ENCODE data around the gene AP1S1. TPM values are rescaled to one million over a fixed set of nuclear protein-coding genes. Genes with fewer than 3 reads are reported as not detected.

Gene AP1S1
- total RNA-seq, 1 donor, result 101 TPM

DNA sequence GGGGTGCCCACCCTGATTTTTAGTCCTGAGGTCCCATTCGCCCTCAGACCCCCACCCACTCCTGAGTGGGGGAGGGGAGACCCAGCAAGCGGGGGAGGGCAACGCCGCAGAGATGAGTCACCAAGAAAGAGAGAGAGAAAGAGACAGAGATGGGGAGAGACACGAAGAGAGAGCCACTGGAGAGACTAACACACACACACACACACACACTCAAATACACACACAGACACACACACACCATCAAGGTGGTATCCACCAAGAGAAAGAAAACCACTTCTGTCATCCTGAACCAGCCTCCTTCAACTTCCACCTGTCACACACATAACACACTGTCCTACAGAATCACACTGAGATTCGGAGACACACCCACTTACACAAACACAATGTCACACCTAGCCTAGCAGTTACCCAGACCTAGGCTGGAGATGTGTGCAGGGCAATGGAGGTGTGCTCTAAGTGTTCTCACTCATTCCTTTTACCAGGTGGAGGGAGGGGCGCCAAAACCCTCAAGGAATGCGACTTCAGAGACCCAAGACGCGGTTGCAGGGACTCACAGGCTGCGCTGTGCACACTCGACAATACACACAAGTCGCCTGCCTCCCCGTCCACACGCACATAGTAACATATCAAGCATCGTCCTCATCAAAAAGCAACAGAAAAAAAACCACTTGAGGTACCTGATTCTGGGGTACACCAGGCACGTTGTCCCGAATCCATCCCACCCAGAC, 15.0 kb downstream of the AP1S1 start:
- peaks cover 10% of the 10 kb centered on the region for H4K20me1 ChIP-seq (ENCODE audit: insufficient read depth, low read length)
- no peaks in the 10 kb centered on the region for H3K36me3 ChIP-seq (ENCODE audit: insufficient read depth, low read length)
- H3K4me3 ChIP-seq (ENCODE audit: insufficient read depth, low read length), result peak overlapping the region; percentile 5
- H2AFZ ChIP-seq (ENCODE audit: low read length), result no peak overlapping the region
- H3K27me3 ChIP-seq (ENCODE audit: insufficient read depth, low read length), result peaks cover 93% of the 10 kb centered on the region
- peak; percentile 67 for DNase-seq (ENCODE audit: insufficient read length, low spot score, missing footprints)
- H3K4me2 ChIP-seq (ENCODE audit: insufficient read depth, low read length), result peak overlapping the region; percentile 66
- peaks cover 27% of the 10 kb centered on the region for H3K4me1 ChIP-seq (ENCODE audit: insufficient read depth, low read length)
- H3K9me3 ChIP-seq (ENCODE audit: low read depth, low read length), result no peaks in the 10 kb centered on the region
- TF ChIP-seq, protein P1, sequence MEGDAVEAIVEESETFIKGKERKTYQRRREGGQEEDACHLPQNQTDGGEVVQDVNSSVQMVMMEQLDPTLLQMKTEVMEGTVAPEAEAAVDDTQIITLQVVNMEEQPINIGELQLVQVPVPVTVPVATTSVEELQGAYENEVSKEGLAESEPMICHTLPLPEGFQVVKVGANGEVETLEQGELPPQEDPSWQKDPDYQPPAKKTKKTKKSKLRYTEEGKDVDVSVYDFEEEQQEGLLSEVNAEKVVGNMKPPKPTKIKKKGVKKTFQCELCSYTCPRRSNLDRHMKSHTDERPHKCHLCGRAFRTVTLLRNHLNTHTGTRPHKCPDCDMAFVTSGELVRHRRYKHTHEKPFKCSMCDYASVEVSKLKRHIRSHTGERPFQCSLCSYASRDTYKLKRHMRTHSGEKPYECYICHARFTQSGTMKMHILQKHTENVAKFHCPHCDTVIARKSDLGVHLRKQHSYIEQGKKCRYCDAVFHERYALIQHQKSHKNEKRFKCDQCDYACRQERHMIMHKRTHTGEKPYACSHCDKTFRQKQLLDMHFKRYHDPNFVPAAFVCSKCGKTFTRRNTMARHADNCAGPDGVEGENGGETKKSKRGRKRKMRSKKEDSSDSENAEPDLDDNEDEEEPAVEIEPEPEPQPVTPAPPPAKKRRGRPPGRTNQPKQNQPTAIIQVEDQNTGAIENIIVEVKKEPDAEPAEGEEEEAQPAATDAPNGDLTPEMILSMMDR (IDR thresholded peaks at IDR 0.05; ENCODE audit: extremely low read depth, low read depth, low read length), result no peak
- no peaks in the 10 kb centered on the region for H3K79me2 ChIP-seq (ENCODE audit: insufficient read depth, low read length)
- H3K27ac ChIP-seq (ENCODE audit: low read depth, low read length), result no peak overlapping the region

DNA sequence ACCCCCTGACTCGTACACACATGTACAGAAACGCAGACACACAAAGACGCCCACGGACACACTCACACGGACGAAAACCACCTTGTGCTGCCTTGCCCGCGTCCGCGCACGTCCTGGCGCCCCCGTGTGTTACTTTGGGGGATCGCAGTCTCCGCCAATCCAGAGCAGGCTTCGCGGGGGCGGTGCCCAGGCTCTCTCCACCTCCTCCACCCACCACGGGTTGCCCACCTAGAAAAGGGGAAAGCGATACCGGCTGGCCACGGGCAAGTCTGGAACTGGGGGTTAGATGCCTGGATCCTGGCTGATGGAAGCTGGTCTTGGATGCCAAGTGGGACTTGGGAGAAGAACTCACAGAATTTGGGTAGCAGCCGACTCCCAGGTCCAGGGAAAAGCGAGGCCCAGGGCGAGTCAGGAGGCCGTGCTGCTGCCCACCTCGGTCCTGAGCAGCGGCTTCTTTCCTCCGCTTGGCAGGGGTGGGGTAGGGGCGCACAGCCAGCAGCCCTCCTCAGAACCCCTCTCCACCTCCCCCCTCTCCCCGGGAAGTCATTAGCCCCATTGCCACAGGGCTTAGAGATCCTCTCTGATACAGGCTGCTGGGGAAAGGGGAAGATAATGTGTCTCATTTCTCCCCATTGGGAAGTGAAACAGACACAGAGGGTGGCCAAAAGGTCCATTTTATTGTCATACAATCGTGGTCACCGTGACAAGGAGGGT, 15.7 kb downstream of the AP1S1 start:
- H2AFZ ChIP-seq (ENCODE audit: low read length), result no peak overlapping the region

DNA sequence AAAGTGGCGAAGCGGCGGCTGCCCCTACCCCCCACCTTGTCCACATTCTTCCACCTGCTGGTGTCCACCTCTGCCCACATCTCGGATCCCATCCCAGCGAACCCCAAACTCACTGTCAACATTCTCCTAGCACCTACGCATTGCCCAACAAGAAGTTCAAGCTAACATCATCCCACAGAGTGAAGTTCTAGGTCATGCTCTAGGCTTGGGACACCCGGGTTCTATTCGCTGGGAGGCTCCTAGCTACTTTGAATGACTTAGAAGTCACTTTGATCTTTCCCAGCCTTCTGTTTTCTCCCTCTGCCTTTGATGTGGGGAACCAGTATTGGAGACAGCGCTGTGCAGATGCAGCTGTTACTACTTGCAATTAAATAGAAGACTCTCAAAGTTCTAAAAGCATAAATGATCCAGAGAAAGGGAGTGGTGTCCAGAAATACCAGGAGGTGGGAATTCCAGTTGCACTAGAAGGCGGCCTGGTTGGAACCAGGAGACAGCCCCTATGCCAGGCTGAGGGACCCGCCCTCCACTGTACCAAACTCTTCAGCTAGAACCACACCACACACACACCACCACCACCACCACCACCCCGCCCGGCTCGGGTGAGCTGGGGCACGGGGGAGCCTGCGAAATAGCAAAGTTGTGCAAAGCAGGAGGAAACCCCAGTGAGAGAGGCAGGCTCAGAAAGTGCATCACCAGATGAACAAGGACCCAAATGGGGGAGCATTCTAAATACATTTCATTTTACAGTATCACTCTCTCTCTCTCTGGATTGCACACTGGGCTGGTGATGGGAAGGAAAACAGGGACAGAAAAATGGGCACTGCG, 16.6 kb downstream of the AP1S1 start:
- no peaks in the 10 kb centered on the region for H3K9me3 ChIP-seq (ENCODE audit: low read depth, low read length)
- peaks cover 25% of the 10 kb centered on the region for H3K4me1 ChIP-seq (ENCODE audit: insufficient read depth, low read length)
- H3K27me3 ChIP-seq (ENCODE audit: insufficient read depth, low read length), result peaks cover 95% of the 10 kb centered on the region
- no peak overlapping the region for H3K4me2 ChIP-seq (ENCODE audit: insufficient read depth, low read length)
- H3K27ac ChIP-seq (ENCODE audit: low read depth, low read length), result no peak overlapping the region
- H2AFZ ChIP-seq (ENCODE audit: low read length), result no peak overlapping the region
- H4K20me1 ChIP-seq (ENCODE audit: insufficient read depth, low read length), result peaks cover 2% of the 10 kb centered on the region
- TF ChIP-seq, protein P1 (IDR thresholded peaks at IDR 0.05; ENCODE audit: extremely low read depth, low read depth, low read length), result no peak
- H3K36me3 ChIP-seq (ENCODE audit: insufficient read depth, low read length), result no peaks in the 10 kb centered on the region
- DNase-seq (ENCODE audit: insufficient read length, low spot score, missing footprints), result peak; percentile 67
- no peaks in the 10 kb centered on the region for H3K79me2 ChIP-seq (ENCODE audit: insufficient read depth, low read length)
- no peak overlapping the region for H3K4me3 ChIP-seq (ENCODE audit: insufficient read depth, low read length)

More for the DNA sequence above, 15.7 kb downstream of the AP1S1 start:
- TF ChIP-seq, protein P1 (IDR thresholded peaks at IDR 0.05; ENCODE audit: extremely low read depth, low read depth, low read length), result peak; percentile 85
- Histone ChIP-seq H3K4me1 (ENCODE audit: insufficient read depth, low read length) (peaks cover 27% of the 10 kb centered on the region), H3K79me2 (ENCODE audit: insufficient read depth, low read length) (no peaks in the 10 kb centered on the region), H3K27ac (ENCODE audit: low read depth, low read length) (no peak overlapping the region), H4K20me1 (ENCODE audit: insufficient read depth, low read length) (peaks cover 2% of the 10 kb centered on the region), H3K4me2 (ENCODE audit: insufficient read depth, low read length) (peak overlapping the region; percentile 66), H3K9me3 (ENCODE audit: low read depth, low read length) (no peaks in the 10 kb centered on the region), H3K4me3 (ENCODE audit: insufficient read depth, low read length) (peak overlapping the region; percentile 5), H3K36me3 (ENCODE audit: insufficient read depth, low read length) (no peaks in the 10 kb centered on the region), H3K27me3 (ENCODE audit: insufficient read depth, low read length) (peaks cover 93% of the 10 kb centered on the region)
- peak; percentile 97 for DNase-seq (ENCODE audit: insufficient read length, low spot score, missing footprints)

All from osteoblast (primary cell).